NB4 (cell line): ENCODE measurements around the gene HRCT1.

Experiments
- DNase-seq: peaks from one replicate; pipeline ENCODE4 v3.0.0; 2010; ENCODE audit warnings: low read depth
- H3K4me3 ChIP-seq: one replicate; pipeline ENCODE4 v1.5.1; 2011; ENCODE audit warnings: mild to moderate bottlenecking, low read depth, low read length, moderate library complexity
- MYC ChIP-seq: IDR thresholded peaks from 2 replicates; pipeline ENCODE4 v1.6.1; 2011; ENCODE audit warnings: low read depth, low read length
- POLR2A ChIP-seq: IDR thresholded peaks from 2 replicates; pipeline ENCODE4 v1.6.1; 2011; ENCODE audit warnings: mild to moderate bottlenecking; ENCODE audit not compliant: insufficient read length; ENCODE audit errors: extremely low read depth
- TF ChIP-seq, protein P1 (sequence below): IDR thresholded peaks from one replicate; pipeline ENCODE4 v1.5.1; 2012; ENCODE audit warnings: low read depth, low read length
- TF ChIP-seq, protein P2 (sequence below): IDR thresholded peaks from 2 replicates; pipeline ENCODE4 v1.6.1; 2011; ENCODE audit warnings: low read depth, low read length

Gene HRCT1

DNA sequence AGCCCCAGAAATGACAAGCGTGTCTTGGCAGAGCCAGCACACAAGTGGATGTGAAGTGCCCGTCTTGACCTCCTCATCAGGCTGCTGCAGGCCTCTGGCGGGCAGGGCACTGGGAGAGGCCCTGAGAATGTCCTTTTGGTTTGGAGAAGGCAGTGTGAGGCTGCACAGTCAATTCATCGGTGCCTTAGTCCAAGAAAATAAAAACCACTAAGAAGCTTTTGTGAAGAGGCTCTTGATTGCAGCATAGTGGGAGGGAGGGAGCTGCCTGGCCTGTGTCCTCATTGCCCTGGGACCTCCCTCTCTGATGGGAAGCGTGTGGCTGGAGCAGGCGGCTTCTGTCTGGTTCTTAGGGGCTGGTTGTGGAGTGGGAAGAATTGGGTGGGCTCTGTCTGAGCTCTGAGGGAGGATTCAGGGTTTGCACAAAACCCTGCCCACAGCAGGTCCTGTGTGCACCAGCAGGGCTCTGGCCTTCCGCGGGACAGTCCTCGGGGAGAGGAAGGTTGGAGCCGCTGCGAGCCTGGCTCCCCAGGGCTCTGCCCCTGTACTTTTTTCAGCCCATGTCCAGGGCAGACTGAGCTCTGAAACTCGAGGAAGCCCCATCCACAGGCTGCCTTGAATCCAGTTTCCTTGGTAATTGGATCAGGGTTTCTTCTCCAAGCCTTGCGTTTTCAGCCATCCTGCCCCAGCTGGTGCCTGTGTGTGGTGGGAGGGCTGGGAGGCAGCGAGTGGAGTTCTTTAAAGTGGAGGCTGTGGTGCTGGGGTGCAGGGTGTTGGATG lies 1.1 kb downstream of the HRCT1 start:
- H3K4me3 ChIP-seq, result no peak overlapping the region
- TF ChIP-seq, protein P1, sequence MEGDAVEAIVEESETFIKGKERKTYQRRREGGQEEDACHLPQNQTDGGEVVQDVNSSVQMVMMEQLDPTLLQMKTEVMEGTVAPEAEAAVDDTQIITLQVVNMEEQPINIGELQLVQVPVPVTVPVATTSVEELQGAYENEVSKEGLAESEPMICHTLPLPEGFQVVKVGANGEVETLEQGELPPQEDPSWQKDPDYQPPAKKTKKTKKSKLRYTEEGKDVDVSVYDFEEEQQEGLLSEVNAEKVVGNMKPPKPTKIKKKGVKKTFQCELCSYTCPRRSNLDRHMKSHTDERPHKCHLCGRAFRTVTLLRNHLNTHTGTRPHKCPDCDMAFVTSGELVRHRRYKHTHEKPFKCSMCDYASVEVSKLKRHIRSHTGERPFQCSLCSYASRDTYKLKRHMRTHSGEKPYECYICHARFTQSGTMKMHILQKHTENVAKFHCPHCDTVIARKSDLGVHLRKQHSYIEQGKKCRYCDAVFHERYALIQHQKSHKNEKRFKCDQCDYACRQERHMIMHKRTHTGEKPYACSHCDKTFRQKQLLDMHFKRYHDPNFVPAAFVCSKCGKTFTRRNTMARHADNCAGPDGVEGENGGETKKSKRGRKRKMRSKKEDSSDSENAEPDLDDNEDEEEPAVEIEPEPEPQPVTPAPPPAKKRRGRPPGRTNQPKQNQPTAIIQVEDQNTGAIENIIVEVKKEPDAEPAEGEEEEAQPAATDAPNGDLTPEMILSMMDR, result no peak
- TF ChIP-seq POLR2A (no peak), MYC (no peak)
- TF ChIP-seq, protein P2, sequence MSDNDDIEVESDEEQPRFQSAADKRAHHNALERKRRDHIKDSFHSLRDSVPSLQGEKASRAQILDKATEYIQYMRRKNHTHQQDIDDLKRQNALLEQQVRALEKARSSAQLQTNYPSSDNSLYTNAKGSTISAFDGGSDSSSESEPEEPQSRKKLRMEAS, result no peak
- no peak for DNase-seq

DNA sequence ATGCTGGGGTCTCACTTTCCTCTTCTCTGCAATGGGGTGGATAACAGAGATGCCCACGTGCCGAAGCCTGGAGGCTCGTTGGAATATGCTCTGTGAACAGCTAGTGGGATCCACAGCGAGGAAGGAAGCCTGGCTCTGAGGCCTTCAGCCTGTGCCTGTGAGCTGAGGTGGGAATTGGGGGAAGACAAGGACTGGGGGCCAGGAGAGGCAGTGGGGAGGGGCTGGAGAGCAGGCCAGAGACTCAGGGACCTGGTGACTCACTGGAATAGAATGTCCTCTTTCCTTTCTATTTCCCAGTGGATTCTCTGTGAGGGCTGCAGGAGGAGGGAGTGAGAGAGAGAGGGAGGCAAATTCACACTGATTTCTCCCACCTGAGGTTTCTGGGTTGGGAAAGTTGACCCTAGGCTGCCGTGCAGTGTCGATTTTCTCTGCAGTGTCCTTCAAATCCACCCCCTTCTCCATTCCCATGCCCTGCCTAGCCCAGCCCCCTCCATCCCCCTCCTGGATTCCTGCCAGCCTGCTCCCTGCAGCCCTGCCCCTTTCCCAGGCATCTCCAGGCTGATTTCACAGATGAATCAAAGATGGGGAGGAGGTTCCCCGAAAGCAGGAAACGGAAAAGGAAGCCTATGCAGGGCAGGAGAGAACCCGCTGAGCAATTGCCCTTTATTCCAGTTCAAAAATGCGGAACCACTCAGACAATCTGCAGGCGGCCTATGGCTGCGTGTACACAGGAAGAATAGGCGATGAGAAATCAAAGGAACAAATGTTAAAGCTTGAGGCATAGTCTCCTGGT lies 1.9 kb downstream of the HRCT1 start:
- H3K4me3 ChIP-seq, result no peak overlapping the region
- DNase-seq, result no peak
- no peak for TF ChIP-seq POLR2A
- TF ChIP-seq, protein P2, result no peak
- no peak for TF ChIP-seq MYC
- TF ChIP-seq, protein P1, result no peak

DNA sequence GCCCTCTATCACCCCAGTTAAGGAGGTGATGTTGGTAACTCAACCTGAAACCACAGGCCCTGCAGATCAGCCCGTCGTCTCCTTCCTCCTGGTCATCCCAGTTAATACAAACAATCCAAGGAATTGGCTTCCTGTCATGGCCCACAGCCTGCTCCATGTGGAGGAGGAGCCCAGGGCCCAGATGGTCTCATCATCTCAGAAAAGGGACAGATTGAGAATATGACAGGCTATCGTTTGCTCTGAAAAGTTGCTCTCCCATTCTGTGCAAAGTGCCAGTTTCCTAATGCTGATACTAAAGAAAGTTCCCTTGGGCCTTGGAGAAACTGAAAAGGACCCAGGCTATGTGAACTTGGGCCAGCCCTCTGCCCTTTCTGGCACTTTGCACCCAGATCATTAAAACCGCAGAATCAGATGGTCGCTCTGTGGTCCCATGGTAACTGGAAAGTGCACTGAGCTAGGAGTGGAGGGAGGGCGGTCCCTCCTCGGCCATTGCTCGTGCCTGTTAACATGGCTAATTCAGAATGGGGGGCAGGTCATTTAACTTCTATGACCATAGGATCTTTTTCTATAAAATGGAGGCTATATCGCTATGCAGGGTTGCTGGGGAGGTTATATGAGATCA lies 2.6 kb downstream of the HRCT1 start:
- H3K4me3 ChIP-seq, result no peak overlapping the region
- TF ChIP-seq, protein P2, result no peak
- TF ChIP-seq, protein P1, result no peak
- TF ChIP-seq POLR2A, result no peak
- DNase-seq, result no peak

DNA sequence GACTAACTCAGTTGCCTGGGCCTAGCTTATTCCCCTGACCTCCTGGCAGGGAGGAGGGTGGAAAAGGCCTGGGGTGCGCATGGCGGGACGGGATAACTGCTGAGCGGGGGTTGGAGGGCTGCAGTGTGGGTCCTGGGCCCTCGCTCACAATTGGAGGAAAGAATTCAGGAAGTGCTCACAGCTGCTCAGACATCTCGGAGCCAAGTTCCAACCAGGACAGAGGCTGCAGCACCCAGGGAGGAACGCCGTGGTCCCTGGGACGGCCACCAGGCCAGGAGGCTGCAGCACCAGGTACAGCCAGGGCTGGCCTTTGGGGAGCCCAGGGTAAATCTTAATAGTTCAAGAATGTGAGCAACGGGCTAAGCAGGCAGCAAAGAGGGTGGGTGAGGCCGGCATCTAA lies 3.3 kb downstream of the HRCT1 start, which contains the start of gene SPAAR:
Gene SPAAR (plus strand): TSS at position 217 of the 400 bp plus-strand sequence. CDS start 974 bp downstream, outside the sequence.
- H3K4me3 ChIP-seq, result no peak within 1 kb of the TSS
- TF ChIP-seq, protein P2, result no peak
- TF ChIP-seq, protein P1, result no peak
- no peak for TF ChIP-seq POLR2A
- no peak for TF ChIP-seq MYC
- no peak for DNase-seq

DNA sequence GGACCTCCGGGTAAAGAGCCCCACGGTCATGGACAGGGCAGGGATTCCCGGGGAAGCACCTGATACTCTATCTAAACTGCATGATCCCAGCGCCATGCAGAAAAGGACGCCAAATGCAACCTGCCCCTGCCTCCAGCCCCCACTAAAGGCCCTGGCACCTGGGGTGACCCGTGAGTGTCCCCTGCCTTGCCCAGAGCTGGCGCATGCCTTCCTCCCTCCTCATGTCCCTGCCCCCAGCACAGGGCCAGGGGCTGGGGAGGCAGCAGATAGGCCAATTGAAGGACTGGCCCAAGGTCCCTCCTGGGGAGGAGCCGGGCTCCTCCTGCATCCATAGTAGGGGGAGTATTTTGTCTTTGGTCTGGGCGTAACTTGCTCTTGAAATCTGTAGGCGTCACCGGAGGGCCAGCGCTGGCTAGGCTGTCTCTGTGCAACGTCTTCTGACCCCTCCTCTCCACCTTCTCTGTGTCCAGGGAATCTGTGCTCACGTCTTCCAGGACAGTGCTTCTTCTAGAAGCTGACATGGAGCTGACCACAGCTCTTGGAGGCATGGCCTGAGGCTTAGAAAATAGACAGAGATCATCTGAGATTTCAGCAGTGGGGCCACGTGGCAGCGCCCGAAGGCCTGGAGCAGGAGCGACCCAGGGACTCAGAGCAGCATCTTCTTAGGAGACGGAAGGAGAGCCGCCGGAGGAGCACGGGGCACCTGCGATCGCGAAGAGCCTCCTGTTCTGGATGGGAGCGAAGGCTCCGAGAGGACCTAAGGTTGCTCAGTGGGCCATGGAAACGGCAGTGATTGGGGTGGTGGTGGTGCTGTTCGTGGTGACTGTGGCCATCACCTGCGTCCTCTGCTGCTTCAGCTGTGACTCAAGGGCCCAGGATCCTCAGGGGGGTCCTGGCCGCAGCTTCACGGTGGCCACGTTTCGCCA lies 3.9 kb downstream of the HRCT1 start:
- TF ChIP-seq, protein P2, result no peak
- no peak for TF ChIP-seq MYC
- TF ChIP-seq POLR2A, result no peak
- H3K4me3 ChIP-seq, result no peak overlapping the region
- no peak for DNase-seq
